Fibroblast of skin of right quadriceps (primary cell): ENCODE results near the gene HAPLN3.

Experiments
- DNase-seq: peaks from one replicate; pipeline ENCODE4 v3.0.0-alpha.2; 2013

The HAPLN3 gene

DNA sequence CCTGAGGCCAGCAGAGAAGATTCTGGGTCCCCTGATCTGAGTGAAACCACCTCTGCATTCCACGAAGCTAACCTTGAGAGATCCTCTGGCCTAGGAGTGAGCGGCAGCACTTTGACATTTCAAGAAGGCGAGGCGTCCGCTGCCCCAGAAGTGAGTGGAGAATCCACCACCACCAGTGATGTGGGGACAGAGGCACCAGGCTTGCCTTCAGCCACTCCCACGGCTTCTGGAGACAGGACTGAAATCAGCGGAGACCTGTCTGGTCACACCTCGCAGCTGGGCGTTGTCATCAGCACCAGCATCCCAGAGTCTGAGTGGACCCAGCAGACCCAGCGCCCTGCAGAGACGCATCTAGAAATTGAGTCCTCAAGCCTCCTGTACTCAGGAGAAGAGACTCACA lies 36.4 kb downstream of the HAPLN3 start:
- no peak for DNase-seq

DNA sequence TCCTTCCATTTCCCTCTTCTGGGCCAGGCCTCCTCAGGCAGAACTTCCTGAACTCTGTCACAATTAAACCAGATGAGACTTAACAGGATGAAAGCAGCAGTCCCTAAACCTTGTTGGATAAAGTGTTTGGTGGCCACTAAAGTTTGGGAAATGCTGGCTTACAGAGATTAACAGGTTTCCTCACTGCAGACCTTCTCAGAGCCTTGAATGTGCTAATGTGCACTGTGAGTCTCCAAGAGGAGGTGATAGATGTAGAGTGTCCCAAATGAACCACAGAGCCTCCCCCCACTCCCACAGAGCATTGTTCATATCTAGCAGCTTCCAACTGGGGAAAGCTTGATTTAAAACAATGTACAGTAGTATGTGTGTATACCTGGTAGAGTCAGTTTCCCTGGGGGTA lies 42.9 kb downstream of the HAPLN3 start:
- DNase-seq = no peak

DNA sequence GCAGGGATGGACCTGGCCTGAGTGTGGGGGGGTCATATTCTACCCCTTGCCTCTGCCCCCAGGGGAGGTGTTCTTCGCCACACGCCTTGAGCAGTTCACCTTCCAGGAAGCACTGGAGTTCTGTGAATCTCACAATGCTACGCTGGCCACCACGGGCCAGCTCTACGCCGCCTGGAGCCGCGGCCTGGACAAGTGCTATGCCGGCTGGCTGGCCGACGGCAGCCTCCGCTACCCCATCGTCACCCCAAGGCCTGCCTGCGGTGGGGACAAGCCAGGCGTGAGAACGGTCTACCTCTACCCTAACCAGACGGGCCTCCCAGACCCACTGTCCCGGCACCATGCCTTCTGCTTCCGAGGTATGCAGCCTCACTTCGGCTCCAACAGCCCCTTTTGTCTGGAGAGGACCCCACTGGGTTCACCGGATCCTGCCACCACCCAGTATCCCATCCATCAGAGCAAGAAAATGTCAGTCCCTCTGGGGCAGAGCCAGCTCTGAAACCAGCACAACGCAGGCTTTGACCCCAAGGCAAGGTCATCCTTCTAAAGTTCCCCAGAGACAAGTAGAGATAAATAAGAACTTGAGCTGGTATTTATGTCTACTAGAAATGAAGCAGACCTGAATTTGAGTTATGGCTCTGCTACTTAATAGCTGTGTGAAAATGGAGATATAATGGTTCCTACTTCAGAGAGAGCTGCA lies 45.8 kb downstream of the HAPLN3 start:
- no peak for DNase-seq

DNA sequence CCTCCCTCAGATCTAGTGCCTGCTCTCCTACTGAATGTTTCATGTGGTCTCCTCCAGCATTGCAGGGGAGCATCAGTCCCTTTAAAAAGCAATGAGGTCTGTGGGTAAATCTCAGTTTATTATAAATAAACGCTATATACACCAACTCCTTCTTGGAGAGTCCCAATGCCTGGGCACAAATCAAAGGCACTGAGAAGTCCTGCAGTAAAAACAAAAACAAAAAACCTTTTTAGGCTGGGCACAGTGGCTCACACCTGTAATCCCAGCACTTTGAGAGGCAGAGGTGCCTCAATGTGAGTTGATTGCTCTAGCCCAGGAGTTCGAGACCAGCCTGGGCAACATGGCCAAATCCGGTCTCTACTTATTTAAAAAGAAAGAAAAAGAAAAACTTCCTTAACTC lies 47.1 kb downstream of the HAPLN3 start:
- no peak for DNase-seq

DNA sequence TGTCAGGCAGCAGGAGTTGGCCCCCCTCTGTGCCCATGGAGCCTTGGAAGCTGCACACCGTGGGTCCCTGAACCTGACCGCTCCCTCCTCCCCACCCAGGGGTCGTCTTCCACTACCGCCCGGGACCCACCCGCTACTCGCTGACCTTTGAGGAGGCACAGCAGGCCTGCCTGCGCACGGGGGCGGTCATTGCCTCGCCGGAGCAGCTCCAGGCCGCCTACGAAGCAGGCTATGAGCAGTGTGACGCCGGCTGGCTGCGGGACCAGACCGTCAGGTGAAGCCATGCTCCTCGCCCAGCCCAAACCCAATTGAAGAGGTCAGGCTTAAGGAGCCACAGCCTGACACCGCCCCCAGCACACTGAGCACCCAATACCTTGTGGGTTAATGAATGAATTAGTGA lies 48.2 kb downstream of the HAPLN3 start:
- no peak for DNase-seq

DNA sequence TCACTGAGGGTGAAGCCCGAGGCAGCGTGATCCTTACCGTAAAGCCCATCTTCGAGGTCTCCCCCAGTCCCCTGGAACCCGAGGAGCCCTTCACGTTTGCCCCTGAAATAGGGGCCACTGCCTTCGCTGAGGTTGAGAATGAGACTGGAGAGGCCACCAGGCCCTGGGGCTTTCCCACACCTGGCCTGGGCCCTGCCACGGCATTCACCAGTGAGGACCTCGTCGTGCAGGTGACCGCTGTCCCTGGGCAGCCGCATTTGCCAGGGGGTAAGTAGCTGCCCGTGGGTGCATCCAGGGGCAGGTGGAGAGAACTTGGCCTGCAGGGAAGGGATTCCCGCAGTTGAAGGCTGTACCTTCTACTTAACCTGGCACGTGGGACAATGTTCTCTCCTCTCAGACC lies 49.7 kb downstream of the HAPLN3 start:
- DNase-seq = no peak

DNA sequence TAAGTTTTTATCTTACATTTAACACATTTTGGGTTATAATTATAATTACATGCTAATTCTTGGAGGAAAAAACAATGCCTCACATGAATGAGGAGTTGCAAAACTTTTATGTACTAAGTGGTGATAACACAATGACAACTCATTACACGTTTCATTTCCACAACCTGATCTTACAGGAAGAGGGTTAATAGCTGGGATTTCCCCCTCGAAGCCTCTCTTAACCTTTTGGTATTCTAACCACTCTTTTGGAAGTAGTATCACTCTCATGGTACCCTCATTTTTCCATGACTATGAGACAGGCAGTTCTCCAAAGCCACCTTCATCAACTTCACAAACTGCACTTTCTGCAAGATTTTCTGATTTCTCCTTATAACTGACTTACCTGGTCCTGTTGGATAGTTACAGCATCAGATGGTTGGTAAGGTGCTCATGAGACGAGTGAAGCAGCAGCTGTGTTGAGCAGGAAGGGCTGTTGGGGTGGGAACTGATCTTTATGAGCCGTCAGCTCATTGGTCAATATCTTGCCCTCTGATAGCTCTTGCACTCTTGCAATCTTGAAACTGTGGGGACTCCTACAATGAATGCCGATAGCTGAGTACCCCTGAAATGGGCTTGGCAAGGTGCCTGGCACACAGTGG lies 50.5 kb downstream of the HAPLN3 start:
- no peak for DNase-seq

DNA sequence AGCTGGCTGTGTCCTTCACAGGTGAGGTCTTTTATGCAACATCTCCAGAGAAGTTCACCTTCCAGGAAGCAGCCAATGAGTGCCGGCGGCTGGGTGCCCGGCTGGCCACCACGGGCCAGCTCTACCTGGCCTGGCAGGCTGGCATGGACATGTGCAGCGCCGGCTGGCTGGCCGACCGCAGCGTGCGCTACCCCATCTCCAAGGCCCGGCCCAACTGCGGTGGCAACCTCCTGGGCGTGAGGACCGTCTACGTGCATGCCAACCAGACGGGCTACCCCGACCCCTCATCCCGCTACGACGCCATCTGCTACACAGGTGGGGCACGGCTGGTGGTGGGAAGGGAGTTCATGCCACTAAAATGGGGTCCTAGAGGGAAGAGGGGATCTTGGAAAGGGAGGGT lies 52.0 kb downstream of the HAPLN3 start:
- DNase-seq = no peak

DNA sequence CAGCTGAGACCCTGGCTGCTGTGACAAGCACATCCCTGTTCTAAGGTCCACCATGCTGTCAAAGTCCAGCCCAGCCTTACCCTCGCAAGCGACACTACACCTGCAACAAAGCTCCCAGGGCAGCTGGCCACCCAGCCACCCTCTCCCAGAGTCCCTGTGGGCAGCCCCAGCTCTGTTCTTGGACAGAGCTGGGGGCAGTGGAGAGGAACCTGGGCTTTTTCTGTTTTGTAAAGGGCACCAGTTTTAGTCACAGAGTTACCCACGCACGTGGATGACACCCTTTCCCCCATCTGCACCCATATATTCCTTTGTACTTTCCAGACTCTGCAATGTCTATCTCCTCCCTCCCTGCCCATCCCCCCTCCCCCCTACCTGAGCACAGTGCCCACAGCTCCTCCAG lies 53.2 kb downstream of the HAPLN3 start:
- no peak for DNase-seq

DNA sequence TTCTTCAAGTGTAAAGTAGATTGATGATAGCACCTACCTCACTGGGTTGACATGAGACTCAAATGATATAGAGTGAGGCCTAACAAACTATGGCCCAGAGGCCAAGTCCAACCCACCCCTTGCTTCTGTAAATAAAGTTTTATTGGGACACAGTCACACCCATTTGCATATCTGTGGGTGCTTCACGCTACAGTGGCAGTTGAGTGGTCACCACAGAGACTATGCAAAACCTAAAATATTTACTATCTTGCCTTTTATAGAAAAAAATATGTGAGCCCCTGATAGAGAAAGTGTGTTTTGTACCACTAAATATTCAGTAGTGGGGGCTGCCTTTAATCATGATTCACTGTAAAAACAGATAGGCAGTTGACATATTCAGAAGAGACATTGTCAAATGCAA lies 54.1 kb downstream of the HAPLN3 start:
- DNase-seq = no peak

DNA sequence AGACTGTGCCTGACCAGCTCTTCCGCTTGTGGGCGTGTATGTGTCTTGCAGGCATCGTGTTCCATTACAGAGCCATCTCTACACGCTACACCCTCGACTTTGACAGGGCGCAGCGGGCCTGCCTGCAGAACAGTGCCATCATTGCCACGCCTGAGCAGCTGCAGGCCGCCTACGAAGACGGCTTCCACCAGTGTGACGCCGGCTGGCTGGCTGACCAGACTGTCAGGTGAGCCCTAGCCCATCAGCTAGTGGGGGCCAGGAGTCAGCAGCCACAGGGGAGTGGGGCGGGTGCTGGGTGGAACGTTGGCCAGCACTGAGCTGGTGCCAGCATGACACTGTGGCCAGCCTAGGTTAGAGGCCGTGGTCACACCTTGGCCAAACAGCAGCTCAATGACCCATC lies 55.4 kb downstream of the HAPLN3 start:
- no peak for DNase-seq

DNA sequence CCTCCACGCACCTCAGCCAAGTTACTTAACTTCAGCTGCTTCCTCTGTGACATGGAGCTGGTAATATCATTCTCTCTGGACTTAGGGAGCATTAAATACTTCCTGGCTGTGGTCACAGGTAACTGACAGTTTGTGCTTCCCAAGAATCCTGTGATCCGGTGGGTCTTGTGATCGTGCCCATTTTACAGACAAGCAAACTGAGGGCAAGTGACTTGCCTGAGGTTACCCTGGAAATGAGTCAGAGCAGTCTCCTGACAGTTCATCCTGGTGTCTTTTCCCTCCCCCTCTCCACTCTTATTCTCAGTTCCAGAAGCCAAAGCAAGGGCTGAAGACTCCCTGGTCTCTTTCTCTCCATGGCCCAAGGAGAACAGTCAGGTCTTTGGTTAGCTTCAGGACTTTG lies 56.2 kb downstream of the HAPLN3 start:
- DNase-seq = no peak

DNA sequence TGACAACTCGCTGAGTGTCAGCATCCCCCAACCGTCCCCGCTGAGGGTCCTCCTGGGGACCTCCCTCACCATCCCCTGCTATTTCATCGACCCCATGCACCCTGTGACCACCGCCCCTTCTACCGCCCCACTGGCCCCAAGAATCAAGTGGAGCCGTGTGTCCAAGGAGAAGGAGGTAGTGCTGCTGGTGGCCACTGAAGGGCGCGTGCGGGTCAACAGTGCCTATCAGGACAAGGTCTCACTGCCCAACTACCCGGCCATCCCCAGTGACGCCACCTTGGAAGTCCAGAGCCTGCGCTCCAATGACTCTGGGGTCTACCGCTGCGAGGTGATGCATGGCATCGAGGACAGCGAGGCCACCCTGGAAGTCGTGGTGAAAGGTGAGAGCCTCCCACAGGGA lies 56.7 kb downstream of the HAPLN3 start:
- no peak for DNase-seq

DNA sequence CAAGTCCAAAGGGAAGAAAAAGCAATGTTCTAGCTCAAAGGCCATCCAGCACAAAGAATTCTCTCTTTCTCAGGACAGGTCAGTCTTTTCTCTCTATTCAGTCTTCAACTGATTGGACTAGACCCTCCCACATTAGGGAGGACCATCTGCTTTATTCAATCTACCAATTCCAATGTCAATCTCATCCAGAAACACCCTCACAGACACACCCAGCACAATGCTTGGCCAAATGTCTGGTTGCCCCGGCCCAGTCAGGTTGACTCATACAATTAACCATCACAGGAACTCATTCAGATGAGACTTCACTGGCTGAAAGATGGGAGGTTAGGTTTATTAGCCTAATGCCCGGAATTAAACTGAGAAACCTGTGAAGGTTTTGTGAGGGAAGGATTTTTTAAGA lies 59.7 kb downstream of the HAPLN3 start:
- DNase-seq = peak; percentile 35

DNA sequence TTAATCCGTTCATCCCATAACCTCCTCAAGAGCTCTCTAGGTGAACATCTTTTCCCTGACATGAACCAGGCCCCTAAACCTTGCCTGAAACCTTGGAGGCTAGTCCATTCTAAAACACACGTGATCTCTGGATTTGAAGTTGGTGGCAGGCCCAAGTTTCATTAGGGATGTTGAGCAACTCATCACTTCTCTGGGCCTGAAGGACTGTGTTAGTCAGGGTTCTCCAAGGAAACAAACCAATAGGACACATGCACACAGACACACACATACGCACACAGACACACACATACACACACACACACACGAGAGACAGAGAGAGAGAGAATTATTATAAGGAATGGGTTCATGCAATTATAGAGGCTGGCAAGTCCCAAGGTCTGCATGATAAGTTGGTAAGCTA lies 60.2 kb downstream of the HAPLN3 start:
- DNase-seq = no peak

DNA sequence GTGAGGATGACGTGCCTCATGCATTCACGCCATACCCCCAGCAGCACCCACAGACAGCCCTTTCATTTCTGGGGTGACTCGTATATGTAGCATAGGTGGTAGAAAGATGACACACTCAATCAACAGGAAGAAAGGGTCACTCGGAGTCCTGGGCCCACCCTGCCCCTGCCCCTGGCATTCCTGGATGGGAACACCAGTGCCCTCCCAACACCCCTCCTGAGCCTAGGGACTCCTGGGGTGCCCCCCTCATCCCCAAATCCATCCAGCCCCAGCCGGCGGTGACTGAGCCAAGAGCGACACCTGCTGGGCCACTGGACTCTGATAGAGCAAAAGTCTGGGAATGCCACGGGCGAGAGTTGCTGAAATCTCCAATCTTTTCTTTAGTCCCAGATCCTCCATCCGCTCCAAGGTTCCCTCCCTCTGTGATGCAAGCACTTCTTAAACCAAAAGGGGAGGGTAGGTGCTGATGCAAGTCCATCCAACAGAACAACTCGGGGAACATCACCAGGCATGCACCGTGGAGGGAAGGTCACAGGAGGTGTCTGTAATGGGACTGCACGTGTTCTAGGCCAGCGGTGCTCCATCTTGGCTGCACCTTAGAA lies 61.0 kb downstream of the HAPLN3 start:
- peak; percentile 64 for DNase-seq

DNA sequence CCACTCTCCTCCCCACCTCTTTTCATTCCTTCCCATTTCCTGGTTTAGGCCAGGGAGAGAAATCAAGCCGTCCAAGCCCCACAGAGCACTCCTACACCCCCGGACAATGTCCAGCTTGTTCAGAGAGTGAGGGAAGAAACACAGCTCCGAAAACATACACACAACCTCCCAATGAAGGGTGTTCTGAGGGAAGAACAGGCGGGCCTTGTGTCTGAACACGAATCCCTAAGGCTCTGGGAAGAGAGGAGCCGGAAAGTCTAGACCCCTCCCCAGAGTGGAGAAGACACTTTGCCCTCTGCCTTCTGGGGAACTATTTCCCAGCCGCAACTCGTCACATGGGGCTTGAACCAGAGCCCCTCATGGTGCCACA lies 61.6 kb downstream of the HAPLN3 start:
- DNase-seq = peak; percentile 12

DNA sequence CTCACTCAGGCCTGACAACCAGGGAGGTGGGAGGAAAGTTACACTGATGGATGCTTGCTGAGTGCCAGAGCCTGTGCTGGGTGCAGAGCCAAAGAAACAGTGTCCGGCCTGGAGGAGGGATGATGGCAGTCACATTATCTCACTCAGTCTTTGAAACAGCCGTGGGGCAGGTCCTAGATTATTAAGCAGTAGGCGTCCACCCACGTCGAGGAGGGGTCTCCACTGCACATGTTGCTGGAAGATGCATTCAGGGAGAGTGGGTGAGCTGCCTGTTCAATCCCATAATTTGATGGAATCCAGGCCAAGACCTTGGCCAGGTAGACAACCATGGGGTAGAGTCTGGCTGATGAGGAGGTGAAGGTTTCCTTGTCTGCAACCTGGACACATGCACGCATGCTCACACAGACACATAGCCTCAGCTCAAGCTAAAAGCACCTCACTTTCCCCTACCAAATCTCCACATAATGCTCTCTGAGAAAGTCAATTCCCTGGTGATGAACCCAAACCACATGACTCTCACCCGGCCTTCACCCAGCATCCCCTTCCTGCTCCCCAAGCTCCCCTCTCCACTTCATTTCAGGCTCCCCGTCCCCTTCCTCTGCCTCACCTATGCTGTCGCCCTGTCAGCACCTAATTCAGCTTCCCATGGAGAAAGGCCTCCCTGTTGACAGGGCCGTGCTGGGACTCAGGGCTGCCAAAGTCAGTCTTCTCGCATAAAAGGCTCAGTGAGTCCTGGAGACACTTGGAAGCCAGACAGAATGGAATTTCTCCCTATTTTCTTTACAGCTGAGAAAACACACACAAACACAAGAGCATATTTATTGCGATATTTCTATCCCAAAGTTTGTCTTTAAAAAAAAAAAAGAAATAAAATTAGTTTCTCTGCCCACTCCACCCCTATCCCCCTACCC lies 62.3 kb downstream of the HAPLN3 start:
- no peak for DNase-seq

DNA sequence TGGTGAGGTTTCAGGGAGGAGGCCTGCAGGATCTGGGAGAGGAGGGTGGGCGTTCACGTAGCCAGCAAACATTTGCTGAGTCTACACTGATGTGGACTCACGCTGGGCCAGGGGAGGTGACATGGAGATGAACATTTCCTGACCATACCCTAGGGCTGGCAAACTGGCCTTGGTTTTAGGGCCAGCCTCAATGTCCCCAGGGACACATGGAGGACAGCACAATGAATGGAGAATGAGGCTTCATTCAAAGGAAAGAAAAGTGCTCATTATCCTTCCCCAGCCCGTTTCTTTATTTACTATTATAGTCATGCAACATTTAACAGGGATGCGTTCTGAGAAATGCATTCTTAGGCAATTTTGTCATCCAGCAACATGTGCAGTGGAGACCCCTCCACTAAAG lies 65.3 kb downstream of the HAPLN3 start:
- no peak for DNase-seq

DNA sequence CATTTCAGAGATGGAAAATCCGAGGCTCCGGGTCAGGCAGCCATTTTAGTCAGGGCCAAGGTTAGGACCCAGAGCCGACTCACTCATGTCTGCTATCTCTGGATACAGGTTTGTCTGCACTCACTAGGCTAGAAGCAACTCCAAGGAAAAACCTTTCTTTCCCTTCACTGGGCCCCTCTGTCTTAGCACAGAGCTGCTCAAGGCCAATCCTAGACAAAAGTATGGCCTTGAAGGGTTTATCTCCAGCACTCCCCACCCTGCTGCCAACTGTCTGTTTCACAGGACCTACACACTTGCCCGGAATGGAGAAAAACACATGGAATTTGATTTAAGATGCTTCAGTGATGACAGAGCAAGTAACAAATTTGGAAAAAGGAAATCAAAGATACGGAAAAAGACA lies 66.6 kb downstream of the HAPLN3 start:
- DNase-seq = no peak
